HepG2 (cell line): ENCODE measurements around the gene MYCBP2. TPM values are rescaled to one million over a fixed set of nuclear protein-coding genes. Genes with fewer than 3 reads are reported as not detected.

ENCODE experiments used
- ATAC-seq: fragments of 200-7000 bp; cut with Tn5 transposase; 3 replicates; pipeline ENCODE4 v1.9.1; 2020; ENCODE audit warnings: mild to moderate bottlenecking, moderate library complexity
- BruUV-seq: library from RNA; stranded (reverse); fragments of 400-500 nt; replicated peaks from 2 replicates; lab custom pipeline; 2021; lab: Mats Ljungman, UMichigan
- CTCF ChIA-PET: fragments of 300-600 bp; formaldehyde crosslinking; extraction: SDS; loops from one replicate; lab custom pipeline; 2021; ENCODE audit warnings: low total read pairs, inconsistent platforms, low intra/inter-chr PET ratio; lab: Yijun Ruan, JAX
- POLR2A ChIA-PET: fragments of 350-600 bp; sonication (Branson Sonifier 250); formaldehyde crosslinking; loops from one replicate; lab custom pipeline; 2020; ENCODE audit warnings: antibody characterized with exemption, inconsistent platforms; lab: Yijun Ruan, JAX
- DNase-seq: peaks from one replicate; pipeline ENCODE4 v3.0.0-alpha.2; 2015; ENCODE audit warnings: low spot score
- FAIRE-seq: peaks from 3 replicates; lab custom pipeline; 2011; peaks lifted over from hg19 to GRCh38; lab: Jason Lieb, UNC
- H2AFZ ChIP-seq: one replicate; pipeline ENCODE4 v1.6.1; 2011; ENCODE audit warnings: low read length, inconsistent platforms
- H3K27ac ChIP-seq: fragments of 300-600 bp; 3 replicates; pipeline ENCODE4 v1.8.0; 2011; ENCODE audit warnings: mixed run types, mild to moderate bottlenecking, mixed read lengths, low read length, inconsistent platforms; ENCODE audit not compliant: insufficient read depth; ENCODE audit errors: extremely low read length
- H3K27me3 ChIP-seq, 2 experiments: fragments of 200-600 bp in 1 of 2; 2 replicates in 1 of 2; 3 replicates in 1 of 2; pipeline versions ENCODE4 v1.6.0 to v1.8.0; 2011; ENCODE audit warnings: low read length in 2 of 2, mild to moderate bottlenecking in 2 of 2, moderate library complexity in 2 of 2, inconsistent platforms in 1 of 2; ENCODE audit not compliant: insufficient read depth in 2 of 2, control insufficient read depth in 1 of 2
- H3K36me3 ChIP-seq, 2 experiments: fragments of 200-600 bp in 1 of 2; replicated peaks in 1 of 2; 2 replicates in 1 of 2; 3 replicates in 1 of 2; pipeline versions ENCODE4 v1.5.1 to v1.8.0; 2011; ENCODE audit warnings: low read length in 2 of 2, inconsistent platforms in 1 of 2; ENCODE audit not compliant: insufficient read depth in 2 of 2, control insufficient read depth in 1 of 2
- H3K4me1 ChIP-seq: 2 replicates; pipeline ENCODE4 v1.5.1; 2012; ENCODE audit warnings: low read length, inconsistent platforms; ENCODE audit not compliant: insufficient read depth
- H3K4me2 ChIP-seq: 2 replicates; pipeline ENCODE4 v1.6.0; 2011; ENCODE audit warnings: low read depth, low read length, inconsistent platforms
- H3K4me3 ChIP-seq, 3 experiments: fragments of 200-600 bp in 1 of 3; sonication (generic), shearing (Covaris generic) in 1 of 3; replicated peaks in 1 of 3; 2 replicates each; pipeline ENCODE4 v1.5.1; 2011 to 2016; ENCODE audit warnings: low read length in 3 of 3, inconsistent platforms in 2 of 3, low read depth in 2 of 3, mild to moderate bottlenecking in 2 of 3, control low read depth in 1 of 3, mixed read lengths in 1 of 3; ENCODE audit not compliant: insufficient read depth in 1 of 3
- H3K79me2 ChIP-seq: one replicate; pipeline ENCODE4 v1.6.1; 2011; ENCODE audit warnings: low read length, inconsistent platforms; ENCODE audit not compliant: insufficient read depth
- H3K9ac ChIP-seq: 2 replicates; pipeline ENCODE4 v1.6.0; 2011; ENCODE audit warnings: mild to moderate bottlenecking, low read depth, low read length, inconsistent platforms; ENCODE audit not compliant: insufficient read depth
- H3K9me3 ChIP-seq: 2 replicates; pipeline ENCODE4 v1.5.1; 2012; ENCODE audit warnings: mild to moderate bottlenecking, low read length
- H4K20me1 ChIP-seq: 2 replicates; pipeline ENCODE4 v1.6.0; 2011; ENCODE audit warnings: inconsistent platforms, mild to moderate bottlenecking, low read length, moderate library complexity; ENCODE audit not compliant: insufficient read depth
- FOXO1 ChIP-seq: sonication (generic); formaldehyde crosslinking; IDR thresholded peaks from 2 replicates; pipeline ENCODE4 v1.4.0; 2020; ENCODE audit warnings: missing genetic modification reagents
- KLF16 ChIP-seq, 2 experiments: sonication (generic) in 1 of 2; formaldehyde crosslinking in 1 of 2; IDR thresholded peaks; 2 replicates each; pipeline versions ENCODE4 v1.6.1 to v1.8.0; 2016 to 2023; ENCODE audit warnings: missing genetic modification reagents in 2 of 2, missing compliant biosample characterization in 1 of 2
- KMT2B ChIP-seq: IDR thresholded peaks from 2 replicates; pipeline ENCODE4 v1.6.1; 2016; ENCODE audit warnings: missing genetic modification reagents, missing compliant biosample characterization
- MIER3 ChIP-seq: IDR thresholded peaks from 2 replicates; pipeline ENCODE4 v1.6.1; 2016; ENCODE audit warnings: missing compliant biosample characterization, borderline replicate concordance
- NCOA5 ChIP-seq: sonication (generic); formaldehyde crosslinking; IDR thresholded peaks from 2 replicates; pipeline ENCODE4 v1.4.0; 2020; ENCODE audit warnings: missing genetic modification reagents
- SAFB2 ChIP-seq: sonication (generic); formaldehyde crosslinking; IDR thresholded peaks from 2 replicates; pipeline ENCODE4 v1.5.1; 2020; ENCODE audit warnings: missing genetic modification reagents, low read depth, mild to moderate bottlenecking, borderline replicate concordance
- SP2 ChIP-seq: sonication (generic); formaldehyde crosslinking; IDR thresholded peaks from 2 replicates; pipeline ENCODE4 v1.5.1; 2020; ENCODE audit warnings: mild to moderate bottlenecking, missing genetic modification reagents
- TBX2 ChIP-seq: sonication (generic); formaldehyde crosslinking; IDR thresholded peaks from 2 replicates; pipeline ENCODE4 v1.5.0; 2020; ENCODE audit warnings: missing genetic modification reagents, mild to moderate bottlenecking, borderline replicate concordance
- ZNF33B ChIP-seq: sonication (generic); formaldehyde crosslinking; IDR thresholded peaks from 2 replicates; pipeline ENCODE4 v1.5.1; 2020; ENCODE audit warnings: mild to moderate bottlenecking, missing genetic modification reagents
- ZNF549 ChIP-seq: sonication (generic); formaldehyde crosslinking; IDR thresholded peaks from 2 replicates; pipeline ENCODE4 v1.5.0; 2020; ENCODE audit warnings: missing genetic modification reagents
- ZNF652 ChIP-seq: IDR thresholded peaks from 2 replicates; pipeline ENCODE4 v1.6.1; 2016; ENCODE audit warnings: low read depth, borderline replicate concordance
- WGBS: methylation state at CpG from one replicate; pipeline ENCODE4 v1.1.6; 2017; ENCODE audit warnings: low lambda C conversion rate; 5-methylcytosine and 5-hydroxymethylcytosine counted together
- in situ Hi-C: cut with HindIII; loops from 2 replicates; pipeline ENCODE4 v1.10.0; 2017; ENCODE audit warnings: low pct_unique_long_range_greater_than_20kb; ENCODE audit not compliant: extremely low pct_ligation_motif_present
- intact Hi-C: fragments of 100-400 bp; cut with micrococcal nuclease; formaldehyde crosslinking; loops from one replicate; pipeline ENCODE4 v1.10.0; 2022; ENCODE audit not compliant: unreplicated experiment
- polyA plus RNA-seq, 8 experiments: library from polyadenylated mRNA; depleted of rRNA in 3 of 8; stranded (reverse) in 7 of 8; unstranded in 1 of 8; fragments of >200 nt; fragmentation: Illumina TruSeq in 4 of 8; extraction: Trizol in 4 of 8; gene quantifications; 2 replicates each; pipeline versions ENCODE4 v1.2.1 to v1.2.3, GENCODE V29; 2011 to 2016; ENCODE audit warnings: low read depth in 4 of 8, missing spikeins in 1 of 8, mixed read lengths in 1 of 8; ENCODE audit not compliant: insufficient read depth in 1 of 8
- total RNA-seq, 5 experiments: library from RNA; depleted of rRNA; stranded (reverse); fragments of >200 nt; fragmentation: Illumina TruSeq; extraction: Trizol; gene quantifications; 2 replicates each; pipeline ENCODE4 v1.2.3, GENCODE V29; 2016; ENCODE audit warnings: low read depth in 1 of 5
- TF ChIP-seq, protein P1 (sequence below): IDR thresholded peaks from 2 replicates; pipeline ENCODE4 v1.6.1; 2012; ENCODE audit warnings: low read depth, low read length, improper control_type of control experiment

Gene MYCBP2
- total and polyA plus RNA-seq, 2 of the 13 experiments (the other 11 are each of a cell fraction or from before 2014, with no cell fraction given): 16.3 to 35.3 TPM

DNA sequence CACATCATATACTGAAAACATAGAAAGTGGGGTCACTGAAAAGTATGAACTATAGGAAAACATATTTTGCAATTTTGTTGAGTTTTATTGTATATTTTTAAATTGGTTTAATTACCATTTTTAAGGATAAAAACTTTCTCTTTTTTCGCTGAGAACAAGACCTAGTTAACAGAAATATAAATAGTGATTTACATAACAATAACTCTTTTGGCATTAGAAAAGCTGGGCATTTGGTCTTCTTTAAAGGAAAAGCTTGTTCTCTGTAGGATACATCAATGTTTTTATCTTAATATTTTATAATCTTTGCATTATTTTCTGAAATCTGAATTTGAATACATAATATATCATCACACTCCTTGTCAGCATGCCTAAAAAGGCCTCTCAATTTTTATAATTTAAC, 47.4 kb upstream of the MYCBP2 start:
- no peaks in the 10 kb centered on the region for H3K9me3 ChIP-seq
- no peak overlapping the region for H3K9ac ChIP-seq
- 0% methylated on average over 1 of the region's 1 CpG for WGBS
- H3K4me2 ChIP-seq: no peak overlapping the region
- H3K4me1 ChIP-seq: no peaks in the 10 kb centered on the region
- no TSS peak for BruUV-seq
- in situ Hi-C loops: no loop called here
- no peaks in the 10 kb centered on the region for H4K20me1 ChIP-seq
- TF ChIP-seq FOXO1 (no peak), MIER3 (CRISPR knock-in tag) (no peak), KLF16 (CRISPR knock-in tag; IDR thresholded peaks at IDR 0.05) (no peak), ZNF33B (CRISPR knock-in tag) (no peak), SAFB2 (CRISPR knock-in tag) (no peak), ZNF549 (CRISPR knock-in tag) (no peak), ZNF652 (CRISPR knock-in tag) (no peak), NCOA5 (no peak), KMT2B (CRISPR knock-in tag) (no peak), TBX2 (no peak), SP2 (CRISPR knock-in tag) (no peak)
- TF ChIP-seq, protein P1, sequence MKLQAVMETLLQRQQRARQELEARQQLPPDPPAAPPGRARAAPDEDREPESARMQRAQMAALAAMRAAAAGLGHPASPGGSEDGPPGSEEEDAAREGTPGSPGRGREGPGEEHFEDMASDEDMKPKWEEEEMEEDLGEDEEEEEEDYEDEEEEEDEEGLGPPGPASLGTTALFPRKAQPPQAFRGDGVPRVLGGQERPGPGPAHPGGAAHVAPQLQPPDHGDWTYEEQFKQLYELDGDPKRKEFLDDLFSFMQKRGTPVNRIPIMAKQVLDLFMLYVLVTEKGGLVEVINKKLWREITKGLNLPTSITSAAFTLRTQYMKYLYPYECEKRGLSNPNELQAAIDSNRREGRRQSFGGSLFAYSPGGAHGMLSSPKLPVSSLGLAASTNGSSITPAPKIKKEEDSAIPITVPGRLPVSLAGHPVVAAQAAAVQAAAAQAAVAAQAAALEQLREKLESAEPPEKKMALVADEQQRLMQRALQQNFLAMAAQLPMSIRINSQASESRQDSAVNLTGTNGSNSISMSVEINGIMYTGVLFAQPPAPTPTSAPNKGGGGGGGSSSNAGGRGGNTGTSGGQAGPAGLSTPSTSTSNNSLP: no peak
- TF ChIP-seq, all 625 proteins: peak for 0
- POLR2A ChIA-PET: no interaction called here
- no peak overlapping the region for H3K4me3 ChIP-seq
- H3K27me3 ChIP-seq: no peaks in the 10 kb centered on the region
- no peak for FAIRE-seq
- CTCF ChIA-PET: no interaction called here
- intact Hi-C loops: loop anchor here (2.0 kb wide), 1 partner anchor 24 kb away; no protein-coding TSS in a partner anchor
- H3K79me2 ChIP-seq: no peaks in the 10 kb centered on the region
- no peak overlapping the region for H3K27ac ChIP-seq
- DNase-seq: no peak
- H3K36me3 ChIP-seq: no peaks in the 10 kb centered on the region
- H2AFZ ChIP-seq: no peak overlapping the region
- no peak for ATAC-seq
